ENCODE data around the gene NPLOC4.

Gene NPLOC4

DNA sequence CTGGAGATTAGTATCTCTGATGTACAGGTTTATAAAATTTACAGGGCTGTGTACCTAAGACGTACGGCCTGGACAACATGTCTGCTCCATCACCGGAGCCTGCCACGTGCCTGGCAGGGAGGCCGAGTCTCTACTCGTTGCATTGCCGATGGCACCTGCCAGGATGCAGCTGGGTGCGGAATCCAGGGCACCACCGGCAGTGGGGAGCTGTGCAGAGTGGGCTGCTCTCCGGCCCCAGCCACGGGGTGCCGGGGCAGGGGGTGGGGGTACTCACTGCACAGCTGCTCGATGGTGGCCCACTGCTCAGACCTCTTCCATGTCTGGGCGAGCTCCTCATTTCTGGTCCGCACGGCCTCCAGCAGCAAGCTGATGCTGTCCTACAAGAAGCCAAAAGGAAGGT is 71.7 kb downstream of the NPLOC4 start:
- DNase-seq (ENCODE audit: low spot score) = no peak

DNA sequence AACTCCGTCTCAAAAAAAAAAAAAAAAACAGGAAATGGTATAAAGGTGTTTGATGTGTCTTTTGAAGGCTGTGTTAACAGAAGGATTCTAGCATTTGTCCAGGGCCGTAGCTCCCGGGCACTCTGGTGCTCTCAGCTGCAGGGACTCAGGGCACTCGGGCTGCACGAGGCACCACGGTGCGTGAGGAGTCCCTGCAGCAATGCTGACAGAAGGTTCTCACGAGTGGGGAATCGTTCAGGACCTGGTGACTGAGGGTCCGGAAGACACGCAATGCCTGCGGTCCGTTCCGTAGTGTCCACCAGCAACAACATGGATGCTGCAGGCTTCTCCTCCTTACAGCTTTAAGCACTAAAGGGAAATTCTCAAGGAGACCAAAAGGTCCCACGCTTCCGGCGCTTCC is 72.1 kb downstream of the NPLOC4 start:
- DNase-seq (ENCODE audit: low spot score) = no peak

DNA sequence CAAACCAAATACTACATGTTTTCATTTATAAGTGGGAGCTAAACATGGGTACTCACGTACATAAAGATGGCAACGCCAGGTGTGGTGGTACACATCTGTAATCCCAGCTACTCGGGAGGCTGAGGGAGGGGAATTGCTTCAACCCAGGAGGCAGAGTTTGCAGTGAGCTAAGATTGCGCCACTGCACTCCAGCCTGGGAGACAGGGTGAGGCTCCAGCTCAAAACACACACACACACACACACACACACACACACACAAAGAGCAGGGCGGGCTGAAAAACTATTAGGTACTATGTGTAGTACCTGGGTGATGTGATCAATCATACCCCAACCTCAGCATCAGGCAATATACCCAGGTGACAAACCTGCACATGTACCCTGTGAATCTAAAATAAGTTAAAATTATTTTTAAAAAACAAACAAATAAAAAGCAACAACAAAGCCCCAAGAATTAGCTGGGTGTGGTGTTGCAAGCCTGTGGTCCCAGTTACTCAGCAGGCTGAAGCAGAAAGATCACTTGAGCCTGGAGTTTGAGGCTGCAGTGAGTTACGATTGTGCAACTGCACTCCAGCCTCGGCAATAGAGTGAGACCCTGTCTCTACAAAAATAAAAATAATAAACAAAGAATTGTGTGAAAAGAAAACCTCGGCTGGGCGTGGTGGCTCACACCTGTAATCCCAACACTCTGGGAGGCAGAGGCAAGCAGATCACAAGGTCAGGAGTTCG is 72.9 kb downstream of the NPLOC4 start:
- DNase-seq (ENCODE audit: low spot score) = no peak

DNA sequence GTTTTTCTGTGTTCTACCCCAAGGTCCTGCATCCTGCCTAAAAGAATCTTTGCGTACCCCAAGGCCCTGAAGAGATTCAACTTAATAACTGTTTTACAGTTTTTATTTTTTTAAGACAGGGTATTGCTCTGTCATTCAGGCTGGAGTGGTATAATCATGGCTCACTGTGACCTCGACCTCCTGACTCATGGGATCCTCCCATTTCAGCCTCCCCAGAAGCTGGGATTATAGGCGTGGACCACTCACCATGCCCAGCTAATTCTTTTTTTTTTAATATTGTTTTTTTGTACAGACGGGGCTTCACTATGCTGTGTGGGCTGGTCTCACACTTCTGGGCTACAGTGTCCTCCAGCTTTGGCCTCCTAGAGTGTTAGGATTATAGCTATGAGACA is 75.4 kb downstream of the NPLOC4 start:
- DNase-seq (ENCODE audit: low spot score) = no peak

DNA sequence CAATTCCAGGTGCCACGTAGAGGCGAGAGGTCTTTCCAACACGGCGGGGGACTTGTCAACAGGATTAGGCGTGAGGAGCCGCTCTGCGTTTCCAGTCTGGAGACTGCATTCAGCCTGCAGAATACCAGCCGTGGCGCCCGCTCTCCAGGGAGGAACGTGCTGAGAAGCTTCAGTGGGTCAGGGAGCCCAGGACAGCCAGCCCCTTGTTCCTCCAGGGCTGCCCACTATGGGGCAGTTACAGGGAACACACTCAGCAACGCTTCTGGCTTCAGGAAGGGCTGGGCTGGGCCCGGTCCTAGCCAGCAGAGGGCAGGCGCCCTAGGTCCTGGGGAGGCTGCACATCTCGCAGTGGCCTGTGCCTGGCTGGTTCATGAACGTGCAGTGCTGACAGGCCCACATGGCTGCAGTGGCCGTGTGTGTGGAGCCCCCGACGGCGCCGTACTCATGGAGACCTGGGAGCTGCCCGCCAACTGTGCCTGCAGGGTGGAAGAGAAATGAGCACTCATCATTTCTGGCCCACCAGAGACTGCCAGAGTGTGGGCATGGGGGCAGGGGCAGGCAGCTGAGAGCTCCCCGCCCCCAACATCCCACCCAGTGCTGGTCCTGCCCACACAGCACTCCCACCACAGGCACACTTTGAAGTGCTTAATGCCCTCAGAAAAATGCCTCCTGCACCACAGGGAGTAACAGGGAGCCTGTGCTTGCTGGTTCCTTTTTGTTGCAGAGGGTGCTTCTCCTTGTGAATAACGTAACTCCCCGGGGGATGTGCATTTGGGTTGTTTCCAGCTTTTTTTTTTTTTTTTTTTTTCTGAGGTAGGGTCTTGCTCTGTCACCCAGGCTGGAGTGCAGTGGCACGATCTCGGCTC is 77.7 kb downstream of the NPLOC4 start:
- DNase-seq (ENCODE audit: low spot score) = no peak

DNA sequence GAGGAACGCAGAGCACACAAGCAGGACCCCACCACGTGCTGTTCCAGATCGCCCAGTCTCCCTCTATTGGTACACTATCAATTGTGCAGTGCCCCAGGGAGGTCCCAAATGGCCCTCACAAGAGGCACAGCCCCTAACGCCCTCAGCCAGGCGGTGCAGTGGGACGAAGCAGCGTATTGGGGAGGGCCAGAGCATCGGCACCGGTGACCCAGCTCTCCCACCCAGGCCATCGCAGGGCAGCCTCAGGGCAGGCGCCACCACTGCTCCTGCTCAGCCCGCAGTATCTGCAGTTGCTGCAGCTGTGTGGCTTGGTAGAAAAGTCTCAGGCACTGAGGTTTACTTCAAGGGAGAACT is 78.8 kb downstream of the NPLOC4 start:
- DNase-seq (ENCODE audit: low spot score) = no peak

DNA sequence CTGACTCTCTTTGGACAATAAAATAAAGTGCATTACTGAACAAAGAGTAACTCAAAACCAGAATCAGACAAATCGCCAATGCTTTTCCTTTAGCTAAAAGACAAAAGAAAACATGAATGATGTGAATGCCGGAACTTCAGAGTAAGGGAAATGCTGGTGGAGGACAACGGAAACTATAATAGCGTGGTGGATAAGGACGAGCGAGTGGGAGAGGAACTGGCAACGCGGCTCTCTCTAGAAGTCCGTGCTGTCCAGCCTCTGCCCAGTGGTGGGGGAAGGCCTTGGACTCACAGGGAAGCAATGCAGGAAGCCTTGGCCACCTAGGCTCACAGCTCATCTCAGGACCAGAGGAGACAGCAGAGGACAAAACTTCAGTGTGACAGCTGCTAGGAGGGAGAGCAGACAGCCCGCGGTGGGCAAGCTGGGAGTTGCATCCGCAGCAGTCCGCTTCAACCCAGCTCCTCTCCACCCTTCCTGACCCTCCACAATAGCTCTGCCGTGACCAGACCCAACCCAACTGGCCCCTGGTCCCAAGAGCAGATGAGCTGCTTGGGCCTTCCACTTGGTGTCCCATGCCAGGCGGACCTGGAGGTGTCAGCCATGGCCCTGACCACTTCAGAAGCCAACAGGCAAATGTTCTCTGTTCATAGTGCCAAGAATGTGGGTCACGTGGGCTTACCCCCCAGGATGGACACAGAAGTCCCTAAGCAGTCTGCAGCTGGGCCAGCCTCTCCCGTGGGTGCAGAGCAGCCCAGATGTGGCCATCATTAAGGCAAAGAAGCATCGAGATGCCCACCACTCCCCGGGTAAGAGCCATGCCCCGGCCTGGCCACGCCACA is 79.4 kb downstream of the NPLOC4 start:
- no peak for DNase-seq (ENCODE audit: low spot score)

DNA sequence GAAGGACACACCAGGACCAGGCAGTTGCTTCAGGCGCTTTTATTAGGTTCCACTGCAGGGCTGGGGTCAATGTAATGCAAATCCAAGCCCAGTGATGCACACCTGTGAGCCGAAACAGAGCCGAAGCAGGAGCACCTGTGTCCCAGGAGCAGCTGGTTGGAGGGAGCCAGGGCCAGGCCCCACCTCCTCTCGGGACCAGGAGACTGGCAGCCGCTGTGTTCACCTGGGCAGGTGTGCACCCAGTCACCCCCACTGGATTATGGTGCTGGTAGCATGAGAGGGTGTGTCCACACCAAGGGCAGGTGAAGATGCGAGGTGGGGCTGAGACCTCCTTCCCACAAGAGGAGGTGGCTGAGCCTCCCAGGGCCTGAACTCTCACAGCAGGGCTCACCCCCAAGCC is 80.0 kb downstream of the NPLOC4 start:
- no peak for DNase-seq (ENCODE audit: low spot score)

DNA sequence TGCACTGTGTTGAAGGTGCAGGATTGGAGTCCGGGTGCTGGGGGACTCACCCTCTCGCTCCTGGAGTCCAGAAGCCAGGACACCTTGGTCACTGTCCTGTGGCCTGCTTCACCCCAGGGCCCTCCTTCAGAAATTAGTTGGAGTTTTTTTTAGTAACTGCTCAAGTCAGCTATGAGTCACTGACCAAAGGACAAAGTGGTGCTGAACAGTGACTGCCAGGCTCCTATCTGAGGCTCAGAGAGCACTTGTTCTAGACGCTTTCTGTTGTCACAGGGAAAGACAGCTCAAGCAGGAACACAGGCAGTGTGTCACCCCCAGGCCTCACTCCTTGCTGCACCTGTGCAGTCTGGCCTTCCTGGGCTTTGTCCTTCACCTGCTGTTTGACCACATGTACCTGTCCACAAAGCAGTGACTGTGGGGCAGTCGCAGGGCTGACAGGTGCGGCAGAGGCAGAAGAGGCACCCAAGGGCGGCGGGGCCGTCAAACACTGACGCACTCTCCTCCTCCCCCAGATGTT is 80.7 kb downstream of the NPLOC4 start:
- DNase-seq (ENCODE audit: low spot score) = no peak

DNA sequence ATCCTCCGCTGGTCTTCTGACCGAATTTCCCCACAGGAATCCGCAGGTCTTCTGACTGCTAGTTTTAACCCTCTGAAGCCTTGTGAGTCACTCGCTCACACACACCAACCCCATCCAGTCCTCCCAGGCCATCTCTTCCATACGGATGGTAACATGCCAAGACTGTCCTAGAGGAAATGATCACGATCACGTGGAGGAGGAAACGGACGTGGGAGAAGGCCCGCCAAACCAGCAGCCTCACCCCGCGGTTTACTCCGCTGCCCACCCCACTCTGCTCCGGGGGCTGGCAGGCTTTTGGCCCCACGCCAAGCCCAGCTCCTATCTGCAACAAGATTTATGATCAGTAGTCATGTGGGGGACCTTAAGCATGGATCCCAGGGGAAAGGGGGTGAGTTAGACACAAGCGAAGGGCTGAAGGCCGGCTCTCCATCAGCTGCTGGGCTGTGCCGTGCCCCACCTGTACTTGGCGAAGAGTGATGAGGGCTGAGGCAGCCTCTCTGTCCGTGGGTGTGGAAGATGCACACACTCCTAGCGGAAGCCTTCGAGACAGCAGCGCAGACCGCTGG is 83.2 kb downstream of the NPLOC4 start:
- DNase-seq (ENCODE audit: low spot score) = no peak

DNA sequence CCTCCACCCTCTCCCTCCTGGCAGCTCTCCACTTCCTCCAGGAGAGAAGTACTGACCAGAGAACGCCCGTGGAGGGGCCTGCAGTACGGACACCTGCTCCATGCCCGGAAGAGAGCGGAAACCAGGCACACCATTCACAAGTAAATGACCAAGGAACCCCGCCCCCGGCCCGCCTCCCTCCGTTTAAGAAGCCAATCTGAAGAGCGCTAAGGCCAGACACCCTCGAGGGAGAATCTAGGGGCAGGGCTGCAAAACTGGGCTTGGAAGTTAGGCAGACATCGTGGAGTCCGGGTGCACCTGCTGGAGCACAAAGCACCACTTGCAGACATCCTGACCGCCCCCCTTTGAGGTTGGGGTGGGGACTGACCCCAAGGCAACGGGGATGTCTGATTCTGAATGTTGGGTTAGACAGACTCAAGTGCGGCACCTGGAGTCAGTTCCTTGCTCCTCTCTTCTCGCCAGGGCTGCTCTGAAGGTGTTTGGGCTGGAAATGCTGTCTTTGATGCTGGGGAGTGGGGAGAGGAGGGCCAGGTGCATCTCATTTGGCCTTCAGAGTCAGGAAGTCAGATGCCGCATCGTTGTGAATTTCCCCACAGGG is 83.8 kb downstream of the NPLOC4 start:
- peak; percentile 83 for DNase-seq (ENCODE audit: low spot score)

DNA sequence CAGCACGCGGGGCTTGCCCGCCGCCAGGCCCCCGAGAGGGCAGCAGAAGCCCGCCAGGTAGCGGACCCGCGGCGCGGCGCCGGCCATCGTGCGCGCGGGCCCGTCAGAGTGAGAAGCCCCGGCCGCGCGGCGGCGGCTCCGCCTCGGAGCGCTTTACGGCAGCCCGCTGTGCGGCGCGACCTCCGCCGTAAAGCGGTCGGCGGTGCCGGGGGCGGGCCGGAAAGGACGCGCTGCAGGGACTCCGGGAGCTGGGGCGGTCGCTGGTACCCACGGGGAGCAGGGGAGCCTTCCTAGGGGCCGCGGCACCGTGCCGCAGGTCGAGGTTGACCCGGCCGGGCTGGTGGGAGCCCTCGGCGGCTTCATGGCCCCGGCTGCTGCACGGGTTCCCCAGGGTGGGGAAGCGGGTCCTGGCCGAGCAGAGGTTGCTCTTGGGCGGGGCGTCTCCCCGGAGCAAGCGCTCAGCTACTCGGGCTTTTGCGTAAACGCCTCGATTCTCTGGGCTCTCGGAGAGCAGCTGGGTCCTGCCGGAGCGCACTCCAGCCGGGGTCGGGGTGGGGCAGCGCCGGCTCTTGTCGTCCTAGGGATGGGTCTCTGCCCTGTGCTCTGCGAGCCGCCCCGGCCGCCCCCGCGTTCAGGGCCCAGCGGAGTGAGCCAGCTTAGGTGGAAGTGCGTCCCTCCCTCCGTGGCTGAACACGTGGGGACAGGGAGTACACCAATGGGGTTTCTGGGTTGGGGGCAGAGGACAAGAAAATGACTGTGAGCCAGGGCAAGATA is 84.5 kb downstream of the NPLOC4 start, which contains the start of gene FAAP100:
Gene FAAP100, minus strand, starts transcription at position 110 of the 774 bp plus-strand sequence. Its CDS starts 23 bp downstream, at position 87.
- DNase-seq (ENCODE audit: low spot score) = peak; percentile 87

DNA sequence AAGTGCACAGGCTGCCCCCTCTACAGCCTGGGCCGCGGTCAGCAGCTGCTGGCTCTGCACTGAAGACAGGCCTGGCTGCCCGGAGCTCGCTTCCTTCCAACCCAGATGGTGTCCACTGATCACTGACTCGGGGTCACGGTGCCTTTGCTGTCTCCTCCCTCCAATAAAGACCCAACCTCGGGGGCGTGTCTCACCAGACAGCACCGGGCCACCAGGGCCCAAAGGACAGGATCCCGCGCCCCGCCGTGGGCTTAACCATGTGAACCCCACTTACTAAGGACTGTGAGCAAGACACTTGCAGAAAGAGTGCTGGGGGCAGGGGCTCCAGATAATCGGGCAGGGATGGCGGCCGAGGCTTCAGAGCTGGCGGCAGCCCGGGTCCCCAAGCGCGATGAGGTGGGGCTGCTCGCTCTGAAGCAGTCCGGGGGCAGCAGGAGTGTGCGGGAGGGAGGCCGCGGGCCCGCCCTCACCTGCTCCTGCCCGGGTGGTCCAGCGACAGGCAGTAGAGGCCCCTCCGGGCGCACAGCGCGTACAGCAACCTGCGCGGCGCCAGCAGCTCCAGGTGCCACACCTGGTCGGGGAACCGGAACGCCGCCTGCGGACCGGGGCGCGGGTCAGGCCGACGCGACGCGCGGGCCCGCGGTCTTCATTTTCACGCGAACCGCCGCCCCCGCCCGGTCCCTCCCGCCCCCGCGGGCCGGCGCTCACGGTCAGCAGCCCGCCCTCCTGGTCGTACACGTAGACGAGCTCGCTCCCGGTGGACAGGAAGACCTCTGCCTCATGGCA is 85.3 kb downstream of the NPLOC4 start:
- DNase-seq (ENCODE audit: low spot score) = no peak

DNA sequence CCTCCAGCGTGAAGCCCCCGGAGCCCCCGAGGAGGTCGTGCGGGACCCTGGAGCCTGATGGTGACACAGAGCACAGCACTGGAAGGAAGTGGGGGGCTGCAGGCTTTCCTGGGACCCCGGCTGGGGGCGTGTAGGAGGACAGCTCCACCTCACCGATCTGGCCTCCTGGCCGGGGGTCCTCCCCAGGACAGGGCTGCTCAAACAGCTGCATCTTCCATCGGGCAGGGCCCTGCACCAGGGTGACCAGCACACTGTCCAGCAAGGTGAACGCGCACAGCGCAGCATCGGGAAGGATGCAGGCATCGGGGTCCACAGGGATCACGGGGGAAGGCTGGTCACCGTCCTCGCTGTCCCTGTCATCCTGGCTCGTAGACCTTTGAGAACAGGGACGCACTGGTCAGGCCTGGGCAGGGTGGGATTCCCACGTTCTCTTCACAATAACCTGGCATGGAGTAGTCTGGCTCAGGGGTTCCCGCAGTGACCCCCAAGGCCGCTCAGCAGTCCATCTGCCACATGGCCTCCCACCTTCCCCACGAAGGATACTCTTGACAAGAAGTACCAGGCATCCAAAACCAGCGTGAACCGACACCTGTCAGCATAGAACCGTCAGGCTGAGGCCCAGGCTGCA is 86.0 kb downstream of the NPLOC4 start:
- no peak for DNase-seq (ENCODE audit: low spot score)

DNA sequence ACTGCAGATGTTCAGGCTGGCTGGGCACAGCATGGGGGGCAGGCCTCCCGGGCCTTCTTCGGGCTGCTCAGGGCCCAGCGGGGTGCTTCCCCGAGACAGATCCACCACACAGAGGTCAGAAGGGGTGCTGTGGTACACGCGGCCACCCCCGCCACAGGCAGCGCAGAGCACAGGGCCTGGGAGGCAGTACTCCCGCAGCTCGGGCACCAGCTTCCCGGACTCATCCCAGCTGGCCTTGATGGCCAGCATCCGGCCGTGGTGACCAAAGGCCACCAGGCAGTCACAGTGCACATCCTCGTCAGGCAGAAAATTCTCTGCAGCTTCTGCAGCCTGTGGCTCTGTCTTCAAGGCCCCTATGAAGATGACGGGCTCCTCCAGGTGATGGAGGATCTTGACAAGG is 86.6 kb downstream of the NPLOC4 start:
- DNase-seq (ENCODE audit: low spot score) = no peak

DNA sequence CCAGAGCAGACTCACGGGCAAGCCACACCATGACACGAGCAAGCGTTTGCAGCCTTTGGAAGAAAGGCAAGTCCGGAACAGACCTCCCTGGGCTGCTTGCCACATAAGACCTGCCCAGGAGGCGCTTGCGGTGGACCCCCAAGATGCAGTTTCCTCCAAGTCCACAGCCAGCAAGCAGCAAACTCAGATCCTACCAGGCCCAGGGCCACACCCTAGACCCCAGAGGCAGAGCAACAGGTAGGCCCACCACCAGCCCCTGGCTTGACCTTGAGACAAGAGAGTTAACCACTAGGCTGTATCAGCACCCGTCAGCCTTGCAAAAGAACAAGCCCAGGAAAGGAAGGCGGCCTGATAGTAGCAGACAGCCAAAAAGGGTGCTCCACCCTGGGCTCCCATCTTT is 87.1 kb downstream of the NPLOC4 start:
- DNase-seq (ENCODE audit: low spot score) = no peak

DNA sequence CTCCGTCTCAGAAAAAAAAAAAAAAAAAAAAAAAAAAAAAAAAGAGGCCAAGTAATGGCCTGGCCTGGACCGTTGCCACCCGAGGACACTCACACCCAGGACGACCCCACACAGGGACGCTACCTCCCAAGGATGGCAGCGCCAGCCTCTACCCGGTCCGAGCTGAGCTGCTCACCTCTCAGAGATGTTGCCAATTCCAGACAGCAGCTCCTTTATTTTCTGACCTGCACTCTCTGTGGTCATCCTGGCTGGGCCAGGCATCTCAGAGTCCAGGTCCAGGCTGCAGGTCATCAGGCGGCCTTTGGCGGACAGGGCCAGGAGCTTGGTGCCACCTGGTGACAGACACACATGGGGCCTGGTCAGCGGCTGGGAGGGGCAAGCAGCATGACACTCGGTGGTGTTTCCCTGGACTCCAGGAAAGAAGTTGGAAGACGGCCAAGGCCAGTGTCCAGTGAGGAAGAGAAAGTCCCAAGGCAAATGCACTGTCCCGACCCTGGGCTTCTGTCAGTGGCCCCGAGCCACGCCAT is 87.8 kb downstream of the NPLOC4 start:
- DNase-seq (ENCODE audit: low spot score) = no peak

DNA sequence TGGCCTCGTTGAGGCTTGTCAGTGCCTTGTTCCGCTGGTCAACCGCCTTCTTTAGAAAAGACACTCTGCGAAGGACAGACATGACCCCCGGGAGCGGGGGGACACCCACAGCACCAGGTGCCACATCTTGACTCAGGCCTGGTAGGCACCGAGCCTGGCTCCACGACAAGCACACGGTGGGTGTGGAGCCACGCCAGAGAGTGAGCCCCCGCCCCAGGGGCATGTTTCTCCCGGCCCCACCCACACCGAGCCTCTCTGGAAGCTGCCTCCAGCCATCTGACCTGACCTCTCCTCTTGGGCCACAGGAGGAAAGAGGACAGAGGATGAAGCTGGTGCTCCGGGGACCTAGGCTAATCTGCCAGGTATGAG is 89.3 kb downstream of the NPLOC4 start:
- DNase-seq (ENCODE audit: low spot score) = no peak

DNA sequence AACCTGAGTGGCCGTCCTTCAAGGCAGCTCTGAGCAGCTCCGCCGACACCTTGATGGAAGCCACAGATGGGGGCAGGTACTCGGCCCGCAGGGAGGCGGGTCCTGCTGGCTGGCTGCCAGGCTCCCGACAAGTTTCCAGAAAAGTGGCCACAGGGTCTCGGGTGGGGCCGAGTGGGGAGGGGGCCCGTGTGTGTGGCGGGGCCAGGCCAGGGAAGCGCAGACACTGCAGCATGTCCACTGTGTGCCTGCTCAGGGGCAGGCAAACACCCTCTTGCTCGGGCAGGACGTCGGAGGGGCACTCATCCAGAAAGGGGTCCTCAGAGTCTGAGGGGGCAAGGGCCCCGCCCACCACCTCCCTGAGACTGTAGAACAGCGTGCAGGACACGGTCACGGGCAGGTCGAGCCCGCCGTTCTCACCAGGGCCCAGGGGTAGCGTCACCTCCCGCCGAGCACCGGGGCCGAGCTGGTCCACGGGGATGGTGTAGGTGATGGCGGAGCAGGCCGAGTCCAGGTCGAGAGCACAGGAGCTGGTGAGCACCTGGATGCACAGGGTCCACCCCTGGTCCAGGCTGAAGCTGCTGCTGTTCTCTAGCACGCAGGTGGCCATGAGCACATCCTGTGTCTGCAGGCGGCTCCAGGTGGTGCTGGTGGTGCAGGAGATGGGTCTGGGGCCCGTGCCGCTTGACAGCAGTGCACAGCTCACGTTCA is 89.9 kb downstream of the NPLOC4 start:
- no peak for DNase-seq (ENCODE audit: low spot score)
